ENCODE data around the gene BCL10.

DNA sequence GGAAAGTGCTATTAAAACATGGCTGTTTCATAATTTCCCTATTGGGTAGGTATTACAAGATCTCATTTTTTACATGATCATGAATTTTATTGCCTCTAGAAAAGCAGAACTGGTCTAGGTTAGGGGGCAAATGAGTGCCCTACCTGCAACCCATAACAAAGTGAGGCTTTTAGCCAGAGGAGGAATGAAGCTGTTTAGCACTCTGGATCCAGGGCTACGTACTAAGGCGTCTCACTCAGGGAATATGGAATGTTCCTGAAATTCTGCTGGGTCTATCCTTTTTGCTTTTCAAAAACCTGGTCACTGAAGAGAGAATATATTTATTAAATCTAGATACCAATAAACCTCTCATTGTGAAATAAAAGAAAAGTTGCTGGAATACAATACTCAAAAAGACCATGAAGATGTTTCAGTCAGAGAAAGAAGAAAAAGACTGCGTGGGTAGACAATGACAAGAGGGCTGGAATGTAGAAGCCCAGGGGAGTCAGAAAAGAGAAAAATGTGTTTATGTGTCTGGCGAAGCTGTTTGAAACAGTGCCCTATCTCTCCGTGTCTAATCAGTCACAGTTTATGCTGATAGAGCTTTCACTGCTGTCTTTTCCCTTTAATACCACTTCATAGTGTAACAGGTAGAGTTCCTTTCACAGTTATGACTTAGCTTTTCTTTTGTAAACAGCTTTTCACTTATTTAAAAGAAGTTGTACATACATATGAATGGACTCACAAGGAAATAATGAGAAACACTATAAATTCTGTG lies 50.6 kb downstream of the BCL10 start:
- no peak for TF ChIP-seq POLR2A (IDR thresholded peaks at IDR 0.05)
- TF ChIP-seq, protein P1, sequence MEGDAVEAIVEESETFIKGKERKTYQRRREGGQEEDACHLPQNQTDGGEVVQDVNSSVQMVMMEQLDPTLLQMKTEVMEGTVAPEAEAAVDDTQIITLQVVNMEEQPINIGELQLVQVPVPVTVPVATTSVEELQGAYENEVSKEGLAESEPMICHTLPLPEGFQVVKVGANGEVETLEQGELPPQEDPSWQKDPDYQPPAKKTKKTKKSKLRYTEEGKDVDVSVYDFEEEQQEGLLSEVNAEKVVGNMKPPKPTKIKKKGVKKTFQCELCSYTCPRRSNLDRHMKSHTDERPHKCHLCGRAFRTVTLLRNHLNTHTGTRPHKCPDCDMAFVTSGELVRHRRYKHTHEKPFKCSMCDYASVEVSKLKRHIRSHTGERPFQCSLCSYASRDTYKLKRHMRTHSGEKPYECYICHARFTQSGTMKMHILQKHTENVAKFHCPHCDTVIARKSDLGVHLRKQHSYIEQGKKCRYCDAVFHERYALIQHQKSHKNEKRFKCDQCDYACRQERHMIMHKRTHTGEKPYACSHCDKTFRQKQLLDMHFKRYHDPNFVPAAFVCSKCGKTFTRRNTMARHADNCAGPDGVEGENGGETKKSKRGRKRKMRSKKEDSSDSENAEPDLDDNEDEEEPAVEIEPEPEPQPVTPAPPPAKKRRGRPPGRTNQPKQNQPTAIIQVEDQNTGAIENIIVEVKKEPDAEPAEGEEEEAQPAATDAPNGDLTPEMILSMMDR (IDR thresholded peaks at IDR 0.05) = no peak

Data from uterus (tissue), 2 donors.